Testis (tissue), 3 donors: ENCODE data around the gene SLC12A9. TPM values are rescaled to one million over a fixed set of nuclear protein-coding genes. Genes with fewer than 3 reads are reported as not detected.

Experiments
- DNase-seq: peaks from one replicate; pipeline ENCODE4 v3.0.0-alpha.2; 2019
- H3K27ac ChIP-seq, 2 donors: fragments of 200-600 bp; sonication (generic); one replicate each; pipeline ENCODE4 v1.5.1; 2019
- H3K27me3 ChIP-seq: fragments of 200-600 bp; sonication (generic); one replicate; pipeline ENCODE4 v1.5.1; 2019
- H3K36me3 ChIP-seq: fragments of 200-600 bp; sonication (generic); one replicate; pipeline ENCODE4 v1.5.1; 2017; ENCODE audit warnings: low read depth; ENCODE audit errors: missing control alignments
- H3K4me1 ChIP-seq: fragments of 200-600 bp; sonication (generic); one replicate; pipeline ENCODE4 v1.5.1; 2019
- H3K4me3 ChIP-seq, 2 donors: fragments of 200-600 bp; sonication (generic); one replicate each; pipeline ENCODE4 v1.5.1; 2017 to 2019
- H3K9me3 ChIP-seq: fragments of 200-600 bp; sonication (generic); one replicate; pipeline ENCODE4 v1.5.1; 2017
- POLR2A ChIP-seq: fragments of 450-650 bp; IDR thresholded peaks from one replicate; pipeline ENCODE4 v1.6.1; 2017; ENCODE audit warnings: antibody characterized with exemption, mild to moderate bottlenecking, moderate library complexity
- WGBS, 2 donors: methylation state at CpG; one replicate each; pipeline ENCODE4 v1.1.5; 2018; 5-methylcytosine and 5-hydroxymethylcytosine counted together
- intact Hi-C: fragments of 100-400 bp; cut with DNase I; formaldehyde crosslinking; loops from one replicate; pipeline ENCODE4 v1.15.1; 2023; ENCODE audit warnings: low total_unique reads
- polyA plus RNA-seq: library from polyadenylated mRNA; stranded (reverse); fragments of 350-450 nt; fragmentation: Illumina TruSeq; extraction: RNeasy Lipid Tissue Mini Kit (QIAGEN cat#74804); gene quantifications from one replicate; pipeline ENCODE4 v1.2.3, GENCODE V29; 2014; ENCODE audit warnings: low read depth, low replicate concordance; ENCODE audit not compliant: insufficient read depth
- total RNA-seq, 2 donors: library from RNA; depleted of rRNA; stranded (reverse); fragments of >200 nt; gene quantifications; one replicate each; pipeline ENCODE4 v1.2.3, GENCODE V29; 2016
- TF ChIP-seq, protein P1 (sequence below), 3 experiments: fragments of 450-650 bp in 2 of 3; fragments of 200-600 bp in 1 of 3; sonication (generic) in 1 of 3; IDR thresholded peaks; one replicate each; pipeline ENCODE4 v1.5.1; 2016 to 2019; ENCODE audit warnings: antibody characterized with exemption in 3 of 3, mild to moderate bottlenecking in 2 of 3, moderate library complexity in 1 of 3

The SLC12A9 gene
- total and polyA plus RNA-seq, 3 donors from 2014 or later = 12.8 to 18.9 (median 13.8) TPM

GRCh38 chr7:100893910-100894721 lies 41.6 kb downstream of the SLC12A9 start:
- no peak overlapping the region for H3K27ac ChIP-seq
- no peaks in the 10 kb centered on the region for H3K9me3 ChIP-seq
- H3K36me3 ChIP-seq = no peaks in the 10 kb centered on the region
- peak overlapping the region in 1 of 2 donors; percentile 62 for H3K4me3 ChIP-seq
- intact Hi-C loops = no loop called here
- WGBS, 2 donors = 14 to 39% methylated on average over 13 to 26 of the region's 40 CpGs
- TF ChIP-seq, protein P1, sequence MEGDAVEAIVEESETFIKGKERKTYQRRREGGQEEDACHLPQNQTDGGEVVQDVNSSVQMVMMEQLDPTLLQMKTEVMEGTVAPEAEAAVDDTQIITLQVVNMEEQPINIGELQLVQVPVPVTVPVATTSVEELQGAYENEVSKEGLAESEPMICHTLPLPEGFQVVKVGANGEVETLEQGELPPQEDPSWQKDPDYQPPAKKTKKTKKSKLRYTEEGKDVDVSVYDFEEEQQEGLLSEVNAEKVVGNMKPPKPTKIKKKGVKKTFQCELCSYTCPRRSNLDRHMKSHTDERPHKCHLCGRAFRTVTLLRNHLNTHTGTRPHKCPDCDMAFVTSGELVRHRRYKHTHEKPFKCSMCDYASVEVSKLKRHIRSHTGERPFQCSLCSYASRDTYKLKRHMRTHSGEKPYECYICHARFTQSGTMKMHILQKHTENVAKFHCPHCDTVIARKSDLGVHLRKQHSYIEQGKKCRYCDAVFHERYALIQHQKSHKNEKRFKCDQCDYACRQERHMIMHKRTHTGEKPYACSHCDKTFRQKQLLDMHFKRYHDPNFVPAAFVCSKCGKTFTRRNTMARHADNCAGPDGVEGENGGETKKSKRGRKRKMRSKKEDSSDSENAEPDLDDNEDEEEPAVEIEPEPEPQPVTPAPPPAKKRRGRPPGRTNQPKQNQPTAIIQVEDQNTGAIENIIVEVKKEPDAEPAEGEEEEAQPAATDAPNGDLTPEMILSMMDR (IDR thresholded peaks at IDR 0.05) = no peak
- TF ChIP-seq POLR2A = no peak
- H3K27me3 ChIP-seq = no peaks in the 10 kb centered on the region
- no peak for DNase-seq
- H3K4me1 ChIP-seq = peaks cover 21% of the 10 kb centered on the region

DNA sequence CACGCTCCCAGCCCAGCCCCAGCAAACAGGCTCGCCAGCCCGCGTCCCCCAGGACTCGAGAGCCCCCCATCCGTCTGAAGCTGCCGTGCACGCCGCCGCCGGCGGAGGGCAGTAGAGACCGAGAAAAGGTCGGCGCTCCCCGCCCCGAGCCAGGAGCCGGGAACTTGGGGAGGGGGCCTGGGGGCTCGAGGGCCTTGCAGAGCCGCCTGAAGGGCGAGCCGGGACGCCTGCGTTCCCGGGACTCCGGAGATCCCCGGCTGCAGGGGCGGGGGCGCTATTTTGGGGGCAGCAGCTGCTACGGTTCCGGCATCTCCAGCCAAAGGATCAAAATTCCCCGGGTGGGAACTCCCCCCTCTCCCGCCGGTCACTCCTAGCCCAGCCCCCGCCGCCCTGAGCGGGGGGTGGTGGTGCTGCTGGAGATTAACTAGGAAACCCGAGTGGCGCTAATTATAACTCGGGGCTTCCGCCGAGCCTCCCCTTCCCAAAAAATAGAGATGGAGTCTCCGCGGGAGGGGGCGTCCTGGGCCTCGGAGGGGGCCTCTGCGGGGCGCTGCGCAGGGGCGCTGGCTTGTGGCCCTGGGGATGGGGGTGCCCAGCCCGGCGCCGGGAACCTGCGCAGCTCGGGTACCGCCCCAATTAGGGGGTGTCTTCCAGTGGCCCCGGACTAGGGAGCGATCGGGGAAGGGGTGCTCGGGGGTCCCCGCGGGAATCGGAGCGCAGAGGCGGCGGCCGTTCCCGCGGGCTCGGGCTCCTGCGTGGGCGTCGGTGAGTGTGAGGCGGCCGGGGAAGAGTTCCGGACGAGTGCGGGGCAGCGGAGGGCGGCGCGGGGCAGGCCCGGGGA lies 42.6 kb downstream of the SLC12A9 start:
- Histone ChIP-seq H3K36me3 (no peaks in the 10 kb centered on the region), H3K9me3 (no peaks in the 10 kb centered on the region), H3K4me1 (peaks cover 19% of the 10 kb centered on the region), H3K4me3 (peak overlapping the region; percentile 4 to 62), H3K27me3 (no peaks in the 10 kb centered on the region), H3K27ac (peak overlapping the region in 1 of 2 donors; percentile 39)
- 0% methylated on average over 62 of the region's 83 CpGs; no CpG with 5 or more reads in 1 of the 2 donors for WGBS, 2 donors
- intact Hi-C loops = loop anchor here (5.0 kb wide), 1 partner anchor 162 kb away; no protein-coding TSS in a partner anchor
- peak; percentile 58 for DNase-seq
- TF ChIP-seq, protein P1 (IDR thresholded peaks at IDR 0.05) = peak; percentile 33 to 86 (median 73)
- TF ChIP-seq POLR2A = no peak

DNA sequence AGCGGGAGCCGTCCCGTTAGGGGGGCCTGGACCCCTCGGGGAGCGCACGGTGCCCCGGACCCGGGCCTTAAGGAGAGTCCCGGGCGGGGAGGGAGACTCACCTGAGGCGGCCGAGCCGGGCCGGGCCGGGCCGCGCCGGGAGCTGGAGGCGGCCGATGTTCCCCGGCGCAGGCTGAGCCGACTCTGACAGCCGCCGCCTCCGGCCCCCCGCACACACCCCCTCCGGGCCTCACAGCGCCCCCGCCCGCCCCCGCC lies 43.1 kb downstream of the SLC12A9 start, which contains the start of gene ACHE:
Gene ACHE (minus strand): TSS at position 188 of the 255 bp plus-strand sequence. CDS start 1,656 bp downstream, outside the sequence.
- Histone ChIP-seq H3K36me3 (no peaks in the 10 kb centered on the region), H3K4me1 (peaks cover 14% of the 10 kb centered on the region), H3K4me3 (peak within 1 kb of the TSS; percentile 9 to 62), H3K9me3 (no peaks in the 10 kb centered on the region), H3K27ac (peak within 1 kb of the TSS in 1 of 2 donors; percentile 39), H3K27me3 (no peaks in the 10 kb centered on the region)
- intact Hi-C loops = loop anchor here (5.0 kb wide), 1 partner anchor 162 kb away; no protein-coding TSS in a partner anchor
- WGBS, 2 donors = 0% methylated on average over 23 of the region's 32 CpGs; no CpG with 5 or more reads in 1 of the 2 donors
- TF ChIP-seq, protein P1 (IDR thresholded peaks at IDR 0.05) = no peak
- TF ChIP-seq POLR2A = no peak
- no peak for DNase-seq

DNA sequence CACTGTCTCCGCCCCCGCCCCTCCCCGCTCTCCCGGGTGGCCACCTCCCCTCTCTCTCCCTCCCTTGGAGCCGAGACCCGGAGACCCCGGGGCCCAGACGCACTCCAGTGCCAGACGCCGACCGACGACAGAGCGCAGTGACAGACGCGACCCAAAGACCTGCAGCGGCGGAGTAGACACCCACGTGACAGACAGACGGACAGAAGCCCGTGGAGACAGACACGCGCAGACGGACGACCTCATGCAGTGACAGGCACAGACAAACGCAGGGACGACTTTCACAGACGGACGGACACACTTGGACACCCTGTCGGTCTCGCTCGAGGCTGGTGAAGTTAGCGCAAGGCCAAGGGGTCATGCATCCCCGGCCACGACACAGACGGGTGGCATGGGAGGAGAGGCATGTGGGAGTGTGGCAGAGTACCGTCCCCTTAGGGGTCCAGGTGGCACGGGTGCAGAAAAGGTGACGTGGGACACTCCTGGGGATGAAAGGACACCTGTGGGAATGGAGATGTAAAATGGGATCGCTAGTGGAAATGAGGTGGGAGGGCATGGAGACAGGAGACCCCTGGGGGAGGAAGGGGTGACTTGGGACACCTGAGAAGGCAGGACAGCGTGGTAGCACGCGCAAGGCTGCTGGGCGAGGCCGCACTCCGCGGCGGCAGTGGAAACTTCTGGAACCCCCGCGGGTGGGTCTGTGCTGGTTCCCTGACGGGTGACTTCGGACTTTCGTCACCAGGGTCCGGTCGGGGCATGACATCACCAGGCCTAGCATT lies 43.6 kb downstream of the SLC12A9 start:
- Histone ChIP-seq H3K27ac (no peak overlapping the region), H3K4me3 (peak overlapping the region; percentile 9 to 62), H3K4me1 (peaks cover 12% of the 10 kb centered on the region), H3K36me3 (no peaks in the 10 kb centered on the region), H3K27me3 (no peaks in the 10 kb centered on the region), H3K9me3 (no peaks in the 10 kb centered on the region)
- intact Hi-C loops = loop anchor here (5.0 kb wide), 1 partner anchor 161 kb away; no protein-coding TSS in a partner anchor
- DNase-seq = peak; percentile 64
- 3 to 7% methylated on average over 9 to 49 of the region's 54 CpGs for WGBS, 2 donors
- TF ChIP-seq POLR2A = no peak
- TF ChIP-seq, protein P1 (IDR thresholded peaks at IDR 0.05) = no peak
